HG03520 (cell line): Measurements from ENCODE around the gene ULBP3.
"Not testable (repeated sequence)": the region's sequence is repeated elsewhere in the genome, so short reads cannot be mapped to it uniquely, and the experiment has no call there.

ENCODE experiments used
- ATAC-seq: cut with Tn5 transposase; IDR thresholded peaks from one replicate; pipeline ENCODE4 v1.9.1; 2021; ENCODE audit warnings: mild to moderate bottlenecking, moderate library complexity; ENCODE audit not compliant: unreplicated experiment

The ULBP3 gene

DNA sequence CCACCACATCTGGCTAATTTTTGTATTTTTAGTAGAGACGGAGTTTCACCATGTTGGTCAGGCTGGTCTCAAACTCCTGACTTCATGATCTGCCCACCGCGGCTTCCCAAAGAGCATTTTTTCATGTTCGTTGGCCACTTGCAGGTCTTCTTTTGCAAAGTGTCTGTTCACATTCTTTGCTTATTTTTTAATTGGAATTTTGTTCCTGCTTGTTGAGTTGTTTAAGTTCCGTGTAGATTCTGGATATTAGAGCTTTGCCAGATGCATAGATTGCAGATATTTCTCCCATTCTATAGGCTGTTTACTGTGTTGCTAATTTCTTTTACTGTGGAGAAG lies 51.8 kb downstream of the ULBP3 start:
- ATAC-seq: not testable (repeated sequence)

DNA sequence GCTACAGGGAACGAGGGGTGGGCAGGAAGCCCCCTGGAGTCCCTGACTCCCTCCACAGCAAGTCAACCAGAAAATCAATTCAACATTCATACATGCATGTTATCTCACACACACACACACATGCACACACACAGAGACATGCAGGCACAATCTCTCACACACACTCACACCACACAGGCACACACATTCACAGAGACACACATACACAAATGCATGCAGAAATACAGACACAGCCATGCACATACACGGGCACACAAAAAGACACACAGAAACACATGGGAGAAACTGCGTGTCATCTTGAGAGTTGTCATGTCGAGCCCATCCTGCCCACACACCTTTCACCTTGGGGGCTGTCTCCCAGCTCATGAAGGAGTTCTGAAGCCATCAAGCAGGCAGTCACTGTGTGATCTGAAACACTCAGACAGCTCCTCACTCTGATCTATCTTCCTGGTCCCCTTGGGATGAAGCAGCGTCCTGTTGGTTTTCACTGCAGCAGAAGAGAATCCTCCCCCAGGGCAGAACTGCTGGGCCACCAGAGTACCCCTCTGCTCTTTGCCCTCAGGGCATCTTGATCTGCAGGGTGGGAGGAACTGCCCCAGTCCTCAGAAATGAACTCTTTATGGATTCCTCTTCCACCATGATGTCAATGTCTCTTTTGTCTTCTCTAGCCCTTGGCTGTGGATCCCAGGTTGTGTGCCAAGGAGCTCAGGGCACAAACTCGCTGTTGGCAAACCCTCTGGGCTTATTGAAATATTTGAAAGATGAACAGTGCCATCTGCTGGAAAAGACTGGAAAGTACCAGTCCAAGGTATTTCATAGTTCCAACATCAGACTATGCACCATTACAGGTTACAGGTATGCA lies 52.4 kb downstream of the ULBP3 start:
- no peak for ATAC-seq

DNA sequence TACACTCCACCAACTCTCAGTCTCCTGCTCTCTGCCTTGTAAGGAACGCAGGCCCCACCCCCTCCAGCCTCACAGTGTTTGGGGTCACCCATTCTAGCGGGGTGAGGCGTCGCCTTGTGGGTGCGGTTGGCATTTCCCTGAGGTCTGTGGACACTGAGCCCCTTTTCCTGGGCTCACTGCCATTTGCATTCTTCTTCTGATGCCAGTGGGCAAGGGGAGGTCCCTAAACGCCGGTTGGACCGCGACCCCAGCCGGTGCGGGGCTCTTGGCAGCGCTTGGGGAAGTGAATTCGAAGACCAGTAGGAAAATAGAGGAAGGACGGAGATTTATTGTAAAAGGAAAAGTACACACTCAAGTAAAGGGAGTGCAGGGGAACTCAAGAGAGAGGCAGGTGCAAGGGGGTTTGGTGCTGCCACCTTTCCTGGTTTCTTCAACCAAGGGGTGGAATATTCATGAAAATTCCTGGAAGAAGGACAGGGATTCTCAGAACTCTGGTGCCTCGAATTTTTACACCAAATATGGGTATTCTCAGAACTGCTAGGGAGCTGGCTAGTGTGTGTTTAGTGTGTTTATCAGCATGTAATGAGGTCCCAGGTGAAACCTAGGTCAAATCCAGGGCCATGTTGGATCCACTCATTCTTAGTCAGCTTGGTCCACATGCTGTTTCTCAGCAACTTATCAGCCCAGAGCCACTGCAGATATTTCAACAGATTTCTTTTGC lies 53.5 kb downstream of the ULBP3 start:
- ATAC-seq: not testable (repeated sequence)

DNA sequence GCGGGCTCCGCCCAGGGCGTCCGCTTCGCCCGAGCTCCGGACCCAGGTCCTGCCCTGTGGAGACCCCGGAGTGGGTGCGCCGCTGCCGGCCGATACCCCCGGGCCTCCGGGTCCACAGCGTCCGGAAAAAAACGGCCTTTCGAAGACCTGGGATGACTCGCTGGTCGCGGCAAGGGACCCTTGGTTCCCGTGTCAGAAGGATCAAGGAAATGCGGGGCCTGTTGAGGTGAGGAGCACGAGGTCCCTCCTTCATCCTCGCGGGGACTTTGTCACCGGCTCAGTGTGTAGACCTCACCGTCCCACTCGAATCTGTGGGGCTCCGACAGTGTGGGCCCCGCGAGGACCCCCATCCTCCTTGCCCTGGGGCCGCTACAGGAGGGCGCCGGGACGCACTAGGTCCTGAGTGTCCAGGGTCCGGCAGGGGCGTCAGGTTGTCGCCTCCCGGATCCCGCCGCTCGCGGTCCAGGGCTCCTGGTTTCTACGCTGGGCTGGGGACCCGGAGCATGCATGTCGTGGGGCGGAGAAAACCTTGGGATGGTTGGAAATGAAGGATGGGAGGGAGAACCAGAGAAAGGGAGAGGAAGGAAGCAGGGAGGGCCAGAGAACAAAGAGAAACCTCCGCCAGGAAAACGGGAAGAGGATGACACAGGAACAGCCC lies 54.2 kb downstream of the ULBP3 start:
- not testable (repeated sequence) for ATAC-seq

DNA sequence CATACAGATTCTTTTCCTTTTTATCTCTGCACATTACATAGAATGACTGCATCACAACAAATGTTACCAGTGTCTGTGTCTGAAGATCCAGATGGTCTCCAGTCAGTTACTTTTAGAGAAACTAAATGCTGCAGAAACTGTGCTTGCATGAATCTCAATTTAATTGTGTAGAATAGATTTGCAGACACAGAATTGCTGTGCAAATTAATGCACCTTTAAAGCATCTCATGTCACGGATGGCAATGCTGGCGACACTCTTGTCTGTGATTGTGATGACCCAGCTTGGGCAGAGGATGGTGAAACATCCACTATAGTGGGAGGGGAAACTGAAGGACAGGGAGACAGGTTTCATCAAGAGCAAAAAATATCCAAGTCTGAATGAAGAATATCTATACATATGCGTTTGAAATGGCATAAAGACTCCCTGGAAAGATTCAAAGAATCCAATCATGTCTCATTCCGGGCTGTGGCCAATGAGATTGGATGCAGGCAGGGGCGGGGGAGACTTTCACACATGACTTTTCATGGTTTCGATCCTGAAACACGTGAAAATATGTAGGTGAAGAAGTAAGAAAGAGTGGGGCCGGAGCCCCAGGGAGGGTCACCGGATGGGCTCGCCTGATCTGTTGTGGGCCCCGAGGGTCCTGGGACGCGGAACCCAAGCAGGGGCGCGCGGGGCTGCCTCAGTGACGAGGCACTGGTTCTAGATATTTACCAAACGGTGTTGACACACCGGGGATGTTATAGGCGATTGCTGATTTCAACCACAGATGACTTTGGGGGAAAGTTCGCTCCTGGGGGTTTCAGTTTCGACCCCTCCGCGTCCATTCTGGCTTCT lies 54.9 kb downstream of the ULBP3 start:
- ATAC-seq: not testable (repeated sequence)

DNA sequence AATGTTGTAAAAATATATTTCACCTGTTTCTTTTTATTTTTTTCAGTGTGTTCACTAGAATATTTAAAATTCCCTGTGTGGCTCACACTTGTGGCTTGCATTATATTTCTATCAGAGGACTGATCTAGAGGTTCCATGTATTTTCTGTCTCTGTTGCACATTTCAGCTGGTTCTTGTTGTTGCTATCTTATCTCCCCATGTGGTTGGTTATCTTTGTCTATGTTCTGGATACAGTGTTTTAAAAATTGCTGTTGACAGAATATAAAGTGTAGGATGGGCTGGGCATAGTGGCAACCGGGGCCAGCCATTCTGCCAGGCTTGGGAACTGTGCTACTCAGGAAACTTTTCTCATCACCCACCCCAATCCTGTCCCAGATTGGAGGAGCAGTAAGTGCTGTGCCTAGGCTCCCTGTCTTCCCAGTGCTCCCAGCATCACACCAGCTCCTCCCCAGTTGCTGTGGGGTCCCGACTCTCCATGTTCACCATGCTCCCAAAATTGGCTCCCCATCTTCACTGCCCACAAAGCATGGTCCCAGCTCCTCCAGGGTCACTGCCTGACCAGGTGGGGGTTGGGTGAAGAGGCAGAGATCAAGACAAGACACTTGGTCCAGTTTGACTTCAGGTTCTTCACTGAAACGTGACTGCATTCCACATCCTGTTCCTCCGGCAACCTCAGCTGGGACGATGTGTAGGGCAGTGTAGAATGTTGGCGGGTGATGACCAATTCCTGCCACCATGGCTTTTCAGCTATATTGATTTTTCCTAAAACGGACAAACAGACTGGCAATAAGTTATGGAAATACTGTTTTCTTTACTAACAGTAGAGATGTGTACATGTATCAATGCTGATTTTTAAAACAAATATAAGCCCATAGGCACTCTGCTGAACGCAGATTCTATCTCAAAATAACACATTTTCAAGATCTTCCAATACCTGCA lies 55.8 kb downstream of the ULBP3 start:
- ATAC-seq: not testable (repeated sequence)
